ENCODE measurements around the gene CTXND1. TPM values are rescaled to one million over a fixed set of nuclear protein-coding genes. Genes with fewer than 3 reads are reported as not detected.

CTXND1 gene
- total RNA-seq, 4 donors from 2014 or later, result 0.14 to 0.64 TPM; not detected in 2

DNA sequence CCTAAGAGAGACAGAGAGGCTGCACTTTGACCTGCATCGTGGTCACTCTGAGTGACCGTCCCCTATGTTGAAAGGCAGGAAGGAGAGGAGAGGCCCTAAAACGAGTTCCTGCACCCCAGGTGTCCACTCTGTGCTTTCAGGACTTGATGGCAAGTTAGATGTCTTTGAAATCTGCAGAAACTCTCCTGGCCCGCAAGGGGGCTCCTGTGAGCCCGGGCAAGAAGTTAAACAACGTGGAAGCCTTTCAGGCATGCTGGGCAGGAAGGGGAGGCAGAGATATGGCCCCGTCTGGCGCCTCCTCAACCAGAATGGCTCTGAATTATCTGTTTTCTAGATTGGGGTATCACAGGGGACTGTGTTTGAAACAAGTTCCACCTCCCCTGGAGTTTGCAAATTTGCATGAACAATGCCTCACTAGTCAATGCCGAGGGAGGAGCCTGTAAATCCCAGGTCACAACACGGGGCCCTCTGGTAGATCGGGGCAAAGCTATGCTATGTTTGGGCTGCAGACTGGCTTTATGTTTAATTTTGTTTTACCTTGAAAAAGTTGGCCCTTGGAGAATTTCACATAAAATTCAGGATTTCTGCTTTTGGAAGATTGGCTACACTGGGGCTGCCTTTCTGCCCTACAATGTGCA, 9.8 kb downstream of the CTXND1 start:
- DNase-seq, result peak; percentile 12
- H3K9me3 ChIP-seq, result no peaks in the 10 kb centered on the region
- no peaks in the 10 kb centered on the region for H3K4me1 ChIP-seq
- in situ Hi-C loops (cut with MboI; ENCODE audit: low pct_ligation_motif_present in 1 of 4, low pct_unique_long_range_greater_than_20kb in 1 of 4, low sequenced_read_pairs in 3 of 4), result no loop called here
- H3K4me3 ChIP-seq, result no peak overlapping the region
- H3K27me3 ChIP-seq, result peaks cover 16% of the 10 kb centered on the region
- no peaks in the 10 kb centered on the region for H3K36me3 ChIP-seq
- TF ChIP-seq, protein P1, sequence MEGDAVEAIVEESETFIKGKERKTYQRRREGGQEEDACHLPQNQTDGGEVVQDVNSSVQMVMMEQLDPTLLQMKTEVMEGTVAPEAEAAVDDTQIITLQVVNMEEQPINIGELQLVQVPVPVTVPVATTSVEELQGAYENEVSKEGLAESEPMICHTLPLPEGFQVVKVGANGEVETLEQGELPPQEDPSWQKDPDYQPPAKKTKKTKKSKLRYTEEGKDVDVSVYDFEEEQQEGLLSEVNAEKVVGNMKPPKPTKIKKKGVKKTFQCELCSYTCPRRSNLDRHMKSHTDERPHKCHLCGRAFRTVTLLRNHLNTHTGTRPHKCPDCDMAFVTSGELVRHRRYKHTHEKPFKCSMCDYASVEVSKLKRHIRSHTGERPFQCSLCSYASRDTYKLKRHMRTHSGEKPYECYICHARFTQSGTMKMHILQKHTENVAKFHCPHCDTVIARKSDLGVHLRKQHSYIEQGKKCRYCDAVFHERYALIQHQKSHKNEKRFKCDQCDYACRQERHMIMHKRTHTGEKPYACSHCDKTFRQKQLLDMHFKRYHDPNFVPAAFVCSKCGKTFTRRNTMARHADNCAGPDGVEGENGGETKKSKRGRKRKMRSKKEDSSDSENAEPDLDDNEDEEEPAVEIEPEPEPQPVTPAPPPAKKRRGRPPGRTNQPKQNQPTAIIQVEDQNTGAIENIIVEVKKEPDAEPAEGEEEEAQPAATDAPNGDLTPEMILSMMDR (IDR thresholded peaks at IDR 0.05), result peak in 3 of 5 experiments; percentile 25 to 49 (median 34)
- TF ChIP-seq POLR2A (IDR thresholded peaks at IDR 0.05) (no peak), EP300 (IDR thresholded peaks at IDR 0.05; ENCODE audit: low read depth) (no peak)
- H3K27ac ChIP-seq, result no peak overlapping the region
- WGBS, 2 donors (ENCODE audit: low coverage in 1 of 2), result 40 to 52% methylated on average over 4 to 11 of the region's 11 CpGs
- intact Hi-C loops (cut with DNase I; ENCODE audit: low total_unique reads), result no loop called here

DNA sequence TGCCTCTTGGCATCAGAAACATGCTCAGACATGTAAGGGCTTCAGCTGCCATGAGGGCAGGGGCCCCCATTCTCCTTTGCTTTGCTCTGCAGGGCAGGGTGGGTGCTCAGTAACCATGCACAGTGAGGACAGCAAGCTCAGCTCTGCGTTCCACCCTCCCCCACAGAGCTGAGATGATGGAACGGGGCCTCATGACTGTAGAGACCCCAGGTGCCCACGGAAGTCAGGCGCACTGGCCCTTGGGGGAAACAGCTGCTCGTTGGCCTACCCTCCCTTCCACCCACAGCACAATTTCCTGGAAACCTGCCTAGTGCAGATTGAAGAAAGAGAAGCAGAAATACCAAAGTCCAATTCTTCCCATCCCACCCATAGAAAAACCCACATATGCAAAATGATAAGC, 10.5 kb downstream of the CTXND1 start:
- in situ Hi-C loops (cut with MboI; ENCODE audit: low pct_ligation_motif_present in 1 of 4, low pct_unique_long_range_greater_than_20kb in 1 of 4, low sequenced_read_pairs in 3 of 4) (no loop called here), intact Hi-C loops (cut with DNase I; ENCODE audit: low total_unique reads) (no loop called here)
- DNase-seq, result no peak
- Histone ChIP-seq H3K4me3 (no peak overlapping the region), H3K36me3 (no peaks in the 10 kb centered on the region), H3K9me3 (no peaks in the 10 kb centered on the region), H3K4me1 (no peaks in the 10 kb centered on the region), H3K27ac (no peak overlapping the region), H3K27me3 (peaks cover 13% of the 10 kb centered on the region)
- TF ChIP-seq, protein P1 (IDR thresholded peaks at IDR 0.05), result no peak
- TF ChIP-seq EP300 (IDR thresholded peaks at IDR 0.05; ENCODE audit: low read depth) (no peak), POLR2AphosphoS5 (IDR thresholded peaks at IDR 0.05) (no peak), POLR2A (IDR thresholded peaks at IDR 0.05) (no peak)
- WGBS, 2 donors (ENCODE audit: low coverage in 1 of 2), result 32% methylated on average over 5 of the region's 5 CpGs; no CpG with 5 or more reads in 1 of the 2 donors

DNA sequence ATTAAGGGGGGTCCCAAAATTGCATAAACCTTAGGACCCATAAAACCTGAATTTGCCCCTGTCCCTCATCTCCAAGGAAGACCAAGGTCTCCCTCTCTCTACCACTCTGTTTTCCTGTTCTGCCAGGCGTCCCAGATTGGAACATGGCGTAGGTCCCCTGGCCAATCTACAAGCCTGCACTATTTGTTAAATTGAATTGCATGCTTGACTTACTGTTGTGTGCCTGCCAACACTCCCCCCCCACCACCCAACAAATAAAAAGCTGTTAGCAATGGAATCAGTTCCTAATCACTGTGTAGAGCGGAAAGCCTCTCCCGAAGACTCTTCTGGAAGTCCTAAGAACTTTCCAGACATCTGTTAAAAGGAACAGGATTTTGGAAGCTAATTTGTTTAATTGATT, 11.7 kb downstream of the CTXND1 start:
- TF ChIP-seq, protein P1 (IDR thresholded peaks at IDR 0.05), result no peak
- TF ChIP-seq POLR2AphosphoS5 (IDR thresholded peaks at IDR 0.05) (no peak), POLR2A (IDR thresholded peaks at IDR 0.05) (no peak), EP300 (IDR thresholded peaks at IDR 0.05; ENCODE audit: low read depth) (no peak)
- in situ Hi-C loops (cut with MboI; ENCODE audit: low pct_ligation_motif_present in 1 of 4, low pct_unique_long_range_greater_than_20kb in 1 of 4, low sequenced_read_pairs in 3 of 4), result no loop called here

DNA sequence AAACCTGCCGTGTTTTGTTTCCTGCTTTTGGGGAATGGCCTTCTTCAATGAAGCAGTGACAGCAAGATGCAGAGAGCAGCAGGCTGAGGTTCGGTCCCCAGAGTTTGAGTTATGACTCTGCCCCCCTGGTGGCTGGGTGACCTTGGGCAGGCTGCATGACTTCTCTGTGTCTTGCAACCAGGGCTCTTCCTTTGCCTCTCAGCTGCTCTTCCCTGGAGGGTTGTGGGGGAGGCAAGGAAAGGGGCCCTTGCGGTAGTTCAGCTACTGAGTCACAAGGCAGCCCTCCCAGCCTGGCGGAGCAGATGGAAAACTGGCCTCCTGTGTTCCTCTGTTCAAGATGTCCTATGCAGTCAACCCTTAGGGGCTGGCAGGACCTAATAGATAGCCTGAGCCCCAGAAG, 17.1 kb downstream of the CTXND1 start:
- intact Hi-C loops (cut with DNase I; ENCODE audit: low total_unique reads) (no loop called here), in situ Hi-C loops (cut with MboI; ENCODE audit: low pct_ligation_motif_present in 1 of 4, low pct_unique_long_range_greater_than_20kb in 1 of 4, low sequenced_read_pairs in 3 of 4) (no loop called here)
- peak; percentile 44 for DNase-seq
- H3K27ac ChIP-seq, result no peak overlapping the region
- H3K9me3 ChIP-seq, result no peaks in the 10 kb centered on the region
- H3K4me1 ChIP-seq, result no peaks in the 10 kb centered on the region
- 20 to 47% methylated on average over 1 to 4 of the region's 4 CpGs for WGBS, 2 donors (ENCODE audit: low coverage in 1 of 2)
- no peaks in the 10 kb centered on the region for H3K36me3 ChIP-seq
- peaks cover 7% of the 10 kb centered on the region for H3K27me3 ChIP-seq
- H3K4me3 ChIP-seq, result no peak overlapping the region
- TF ChIP-seq, protein P1 (IDR thresholded peaks at IDR 0.05), result peak in 4 of 5 experiments; percentile 25 to 43 (median 38)
- no peak for TF ChIP-seq EP300 (IDR thresholded peaks at IDR 0.05; ENCODE audit: low read depth)
- no peak for TF ChIP-seq POLR2A (IDR thresholded peaks at IDR 0.05)
- no peak for TF ChIP-seq POLR2AphosphoS5 (IDR thresholded peaks at IDR 0.05)

More for the DNA sequence above, 11.7 kb downstream of the CTXND1 start:
- intact Hi-C loops (cut with DNase I; ENCODE audit: low total_unique reads), result no loop called here
- DNase-seq, result no peak
- Histone ChIP-seq H3K27me3 (peaks cover 8% of the 10 kb centered on the region), H3K27ac (no peak overlapping the region), H3K4me1 (no peaks in the 10 kb centered on the region), H3K9me3 (no peaks in the 10 kb centered on the region), H3K36me3 (no peaks in the 10 kb centered on the region), H3K4me3 (no peak overlapping the region)
- 86 to 100% methylated on average over 2 to 4 of the region's 4 CpGs for WGBS, 2 donors (ENCODE audit: low coverage in 1 of 2)
